Left lobe of liver (tissue), 2 donors: ENCODE measurements around the gene ACTA1. TPM values are rescaled to one million over a fixed set of nuclear protein-coding genes. Genes with fewer than 3 reads are reported as not detected.
"Not testable (repeated sequence)": the region's sequence is repeated elsewhere in the genome, so short reads cannot be mapped to it uniquely, and the experiment has no call there.

Experiments
- ATAC-seq: fragments of 200-7000 bp; cut with Tn5 transposase; one replicate; pipeline ENCODE4 v1.9.1; 2020; ENCODE audit warnings: mild to moderate bottlenecking, moderate library complexity
- DNase-seq: peaks from one replicate; pipeline ENCODE4 v3.0.0-alpha.2; 2020; ENCODE audit warnings: low spot score
- total RNA-seq: library from RNA; stranded (reverse); gene quantifications from one replicate; pipeline ENCODE4 v1.2.1, GENCODE V29; 2021
- donor health status: DM: no; HTN: no; CAD: no; lungs with moderate emphysema.
- donor health status: DM: no; HTN: yes; CAD: no.

Gene ACTA1
- total RNA-seq, 1 donor from 2014 or later: not detected

- ATAC-seq: no peak
- DNase-seq: no peak
These were observed 23.6 kb downstream of the ACTA1 start for GRCh38 chr1:229410370-229410691.

GRCh38 chr1:229409616-229410369 is 24.1 kb downstream of the ACTA1 start:
- no peak for DNase-seq
- peak; percentile 16 for ATAC-seq

- ATAC-seq (no peak), DNase-seq (no peak)
These were observed 25.3 kb downstream of the ACTA1 start for GRCh38 chr1:229408458-229409037.

GRCh38 chr1:229407206-229408026 is 26.5 kb downstream of the ACTA1 start:
- ATAC-seq (no peak), DNase-seq (no peak)

GRCh38 chr1:229406798-229407197 is 27.1 kb downstream of the ACTA1 start:
- no peak for DNase-seq
- no peak for ATAC-seq

GRCh38 chr1:229403573-229403972 is 30.3 kb downstream of the ACTA1 start:
- ATAC-seq (no peak), DNase-seq (no peak)

- DNase-seq (no peak), ATAC-seq (no peak)
These were observed 30.9 kb downstream of the ACTA1 start for GRCh38 chr1:229402993-229403392.

- not testable (repeated sequence) for ATAC-seq, DNase-seq
These were observed 31.6 kb downstream of the ACTA1 start for GRCh38 chr1:229402329-229402728.

GRCh38 chr1:229397762-229398161 is 36.1 kb downstream of the ACTA1 start:
- ATAC-seq (no peak), DNase-seq (no peak)

GRCh38 chr1:229396585-229397206 is 37.2 kb downstream of the ACTA1 start:
- DNase-seq: no peak
- ATAC-seq: no peak

- not testable (repeated sequence) for ATAC-seq, DNase-seq
These were observed 39.4 kb downstream of the ACTA1 start for GRCh38 chr1:229394517-229394916.

- DNase-seq (no peak), ATAC-seq (no peak)
These were observed 41.0 kb downstream of the ACTA1 start for GRCh38 chr1:229392936-229393335.

- DNase-seq (no peak), ATAC-seq (no peak)
These were observed 43.8 kb downstream of the ACTA1 start for GRCh38 chr1:229390130-229390529.

- DNase-seq: no peak
- ATAC-seq: no peak
These were observed 44.9 kb downstream of the ACTA1 start for GRCh38 chr1:229388897-229389580.

- DNase-seq: no peak
- ATAC-seq: no peak
These were observed 47.9 kb downstream of the ACTA1 start for GRCh38 chr1:229385853-229386456.

GRCh38 chr1:229384822-229385221 is 49.1 kb downstream of the ACTA1 start:
- no peak for ATAC-seq
- DNase-seq: no peak

- no peak for DNase-seq
- no peak for ATAC-seq
These were observed 49.9 kb downstream of the ACTA1 start for GRCh38 chr1:229383961-229384360.

GRCh38 chr1:229383188-229383587 is 50.7 kb downstream of the ACTA1 start:
- ATAC-seq (no peak), DNase-seq (no peak)
